Chondrocyte (in vitro differentiated cells): ENCODE results near the gene TLDC2. TPM values are rescaled to one million over a fixed set of nuclear protein-coding genes. Genes with fewer than 3 reads are reported as not detected.
A peak's percentile ranks its signal among the peaks of the same experiment; 100 is the strongest.

ENCODE experiments used
- DNase-seq: peaks from one replicate; pipeline ENCODE4 v3.0.0; 2021; ENCODE audit warnings: mixed read lengths, low spot score
- H3K27ac Mint-ChIP-seq: one replicate; pipeline ENCODE4 v1.8.0; 2021; ENCODE audit warnings: mild to moderate bottlenecking, moderate library complexity, mixed read lengths; ENCODE audit not compliant: unreplicated experiment
- H3K27me3 Mint-ChIP-seq: 2 replicates; pipeline ENCODE4 v1.8.0; 2021; ENCODE audit warnings: low read depth, mixed read lengths
- H3K36me3 Mint-ChIP-seq: 2 replicates; pipeline ENCODE4 v1.8.0; 2021; ENCODE audit warnings: low read depth, mixed read lengths
- H3K4me1 Mint-ChIP-seq: 2 replicates; pipeline ENCODE4 v1.8.0; 2021; ENCODE audit warnings: low read depth, mild to moderate bottlenecking, mixed read lengths
- H3K4me3 Mint-ChIP-seq: one replicate; pipeline ENCODE4 v1.8.0; 2021; ENCODE audit warnings: mild to moderate bottlenecking, moderate library complexity, mixed read lengths; ENCODE audit not compliant: unreplicated experiment
- H3K9me3 Mint-ChIP-seq: 2 replicates; pipeline ENCODE4 v1.8.0; 2021; ENCODE audit warnings: low read depth, mixed read lengths
- CTCF ChIP-seq: fragments of 200-600 bp; sonication (generic); IDR thresholded peaks from 2 replicates; pipeline ENCODE4 v1.5.0; 2021; ENCODE audit warnings: antibody characterized with exemption, mild to moderate bottlenecking, moderate library complexity
- total RNA-seq: library from RNA; stranded (reverse); gene quantifications from 3 replicates; pipeline ENCODE4 v1.2.1, GENCODE V29; 2021

The TLDC2 gene
- total RNA-seq, 1 donor from 2014 or later = not detected

- Mint-ChIP-seq H3K4me3 (no peak overlapping the region), H3K27me3 (no peaks in the 10 kb centered on the region), H3K27ac (peak overlapping the region; percentile 66), H3K9me3 (peaks cover 4% of the 10 kb centered on the region), H3K4me1 (peaks cover 67% of the 10 kb centered on the region), H3K36me3 (peaks cover 5% of the 10 kb centered on the region)
- no peak for DNase-seq
- no peak for TF ChIP-seq CTCF
Measured at GRCh38 chr20:36851490-36851889, 24.4 kb upstream of the TLDC2 start.

- peak overlapping the region; percentile 66 for H3K27ac Mint-ChIP-seq
- no peak for TF ChIP-seq CTCF
Measured at GRCh38 chr20:36852187-36852586, 23.8 kb upstream of the TLDC2 start.

GRCh38 chr20:36854348-36855240, 21.3 kb upstream of the TLDC2 start:
- H3K4me1 Mint-ChIP-seq = peaks cover 71% of the 10 kb centered on the region
- H3K9me3 Mint-ChIP-seq = peaks cover 4% of the 10 kb centered on the region
- H3K36me3 Mint-ChIP-seq = peaks cover 5% of the 10 kb centered on the region
- no peak for DNase-seq
- no peak for TF ChIP-seq CTCF
- H3K27me3 Mint-ChIP-seq = no peaks in the 10 kb centered on the region
- no peak overlapping the region for H3K4me3 Mint-ChIP-seq
- peak overlapping the region; percentile 73 for H3K27ac Mint-ChIP-seq

More at GRCh38 chr20:36852187-36852586, 23.8 kb upstream of the TLDC2 start:
- DNase-seq = no peak
- Mint-ChIP-seq H3K9me3 (peaks cover 4% of the 10 kb centered on the region), H3K36me3 (peaks cover 5% of the 10 kb centered on the region), H3K4me3 (no peak overlapping the region), H3K4me1 (peaks cover 68% of the 10 kb centered on the region), H3K27me3 (no peaks in the 10 kb centered on the region)

GRCh38 chr20:36855241-36855657, 20.7 kb upstream of the TLDC2 start:
- DNase-seq = no peak
- Mint-ChIP-seq H3K4me1 (peaks cover 76% of the 10 kb centered on the region), H3K27ac (no peak overlapping the region), H3K9me3 (peaks cover 4% of the 10 kb centered on the region), H3K36me3 (peaks cover 5% of the 10 kb centered on the region), H3K4me3 (no peak overlapping the region), H3K27me3 (no peaks in the 10 kb centered on the region)
- TF ChIP-seq CTCF = no peak

- peaks cover 3% of the 10 kb centered on the region for H3K36me3 Mint-ChIP-seq
- peaks cover 84% of the 10 kb centered on the region for H3K4me1 Mint-ChIP-seq
- H3K27ac Mint-ChIP-seq = peak overlapping the region; percentile 79
- TF ChIP-seq CTCF = no peak
- no peaks in the 10 kb centered on the region for H3K9me3 Mint-ChIP-seq
- DNase-seq = no peak
- no peaks in the 10 kb centered on the region for H3K27me3 Mint-ChIP-seq
- H3K4me3 Mint-ChIP-seq = peak overlapping the region; percentile 6
Measured at GRCh38 chr20:36856195-36856594, 19.7 kb upstream of the TLDC2 start.
